T-helper 1 cell treated with Interleukin-12 subunit alpha and Interleukin-12 subunit beta and Interleukin-4 antibody, amounts not matched to agents 30 μg/mL and 1 μg/mL, for 36 hours (primary cell): ENCODE data around the gene TASOR.
"Not testable (repeated sequence)": the region's sequence is repeated elsewhere in the genome, so short reads cannot be mapped to it uniquely, and the experiment has no call there.

Experiments
- H3K27ac Mint-ChIP-seq: one replicate; pipeline ENCODE4 v1.8.0; 2021; ENCODE audit warnings: mild to moderate bottlenecking, mixed read lengths
- H3K27me3 Mint-ChIP-seq: one replicate; pipeline ENCODE4 v1.8.0; 2021; ENCODE audit warnings: low read depth, mixed read lengths
- H3K36me3 Mint-ChIP-seq: one replicate; pipeline ENCODE4 v1.8.0; 2021; ENCODE audit warnings: low read depth, mixed read lengths
- H3K4me1 Mint-ChIP-seq: one replicate; pipeline ENCODE4 v1.8.0; 2021; ENCODE audit warnings: low read depth, mixed read lengths
- H3K4me3 Mint-ChIP-seq: one replicate; pipeline ENCODE4 v1.8.0; 2021; ENCODE audit warnings: mild to moderate bottlenecking, moderate library complexity, mixed read lengths
- H3K9me3 Mint-ChIP-seq: one replicate; pipeline ENCODE4 v1.8.0; 2021; ENCODE audit warnings: mixed read lengths

Gene TASOR

DNA sequence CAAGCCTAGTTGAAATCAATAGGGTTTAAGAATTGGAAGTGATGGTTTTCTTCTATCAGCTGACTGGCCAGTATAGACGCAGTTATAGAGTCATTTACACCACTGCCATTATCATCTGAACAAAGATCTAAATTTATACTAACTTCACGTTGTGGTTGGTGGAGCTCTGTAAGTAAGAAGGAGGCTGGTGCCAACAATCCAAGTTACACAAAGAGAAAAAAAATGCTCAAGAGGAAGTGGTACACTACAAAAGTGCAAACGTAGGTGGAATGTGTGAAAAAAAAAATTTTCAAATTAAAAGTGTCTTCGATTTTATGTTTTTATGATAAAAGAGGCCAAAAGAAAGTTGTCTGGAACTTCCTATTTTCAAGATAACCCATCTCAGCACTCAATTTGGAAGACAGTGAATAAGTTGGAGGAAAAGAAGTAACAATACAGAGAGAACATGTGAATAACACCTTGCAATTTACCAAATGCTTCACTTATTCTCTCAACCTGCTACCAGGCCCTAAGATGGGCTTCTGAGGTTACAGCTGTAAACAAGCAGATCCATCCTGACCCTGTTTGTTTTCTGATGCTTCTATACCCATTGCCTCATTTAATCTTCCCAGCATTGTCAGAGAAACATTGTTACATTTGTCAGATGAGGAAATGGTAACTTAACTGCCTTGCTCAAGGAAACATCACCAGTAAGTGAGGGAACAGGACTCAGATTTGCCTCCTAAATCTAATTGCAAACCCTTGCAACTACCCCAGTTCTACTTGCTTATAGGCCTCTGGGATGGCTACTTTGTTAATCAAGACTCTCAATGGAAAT is 12.0 kb upstream of the TASOR start:
- Mint-ChIP-seq H3K27me3 (no peaks in the 10 kb centered on the region), H3K4me1 (peaks cover 36% of the 10 kb centered on the region), H3K27ac (peak overlapping the region; percentile 49)

DNA sequence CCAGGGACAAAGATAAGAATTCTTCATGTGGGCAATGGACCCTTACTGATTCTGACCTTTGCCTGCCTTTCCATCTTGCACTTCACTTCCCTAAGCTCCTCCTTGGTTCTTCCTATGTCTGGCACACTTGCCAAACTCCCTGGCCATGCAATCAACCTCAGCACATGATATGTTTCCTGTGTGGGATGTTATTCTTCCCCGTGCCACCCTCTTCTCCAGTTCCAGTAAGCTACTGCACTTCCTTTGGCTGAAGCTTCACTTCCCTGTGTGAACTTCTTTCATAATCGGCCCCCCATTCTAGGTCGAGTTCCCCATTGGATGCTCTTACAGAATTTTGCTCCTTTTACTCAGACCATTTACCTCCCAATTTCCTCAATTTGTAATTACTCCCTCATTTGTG is 10.7 kb upstream of the TASOR start:
- Mint-ChIP-seq H3K27ac (peak overlapping the region; percentile 83), H3K27me3 (no peaks in the 10 kb centered on the region), H3K9me3 (no peaks in the 10 kb centered on the region), H3K4me3 (peak overlapping the region; percentile 71), H3K36me3 (no peaks in the 10 kb centered on the region), H3K4me1 (peaks cover 34% of the 10 kb centered on the region)

More for the DNA sequence above, 12.0 kb upstream of the TASOR start:
- no peaks in the 10 kb centered on the region for H3K9me3 Mint-ChIP-seq
- peak overlapping the region; percentile 9 for H3K4me3 Mint-ChIP-seq
- no peaks in the 10 kb centered on the region for H3K36me3 Mint-ChIP-seq

- H3K36me3 Mint-ChIP-seq, H3K27me3 Mint-ChIP-seq, H3K9me3 Mint-ChIP-seq: not testable (repeated sequence)
- Mint-ChIP-seq H3K4me1 (peaks cover 34% of the 10 kb centered on the region), H3K27ac (peak overlapping the region; percentile 83), H3K4me3 (peak overlapping the region; percentile 71)
Measured at GRCh38 chr3:56692520-56693433, 9.7 kb upstream of the TASOR start.

GRCh38 chr3:56692001-56692365 is 8.9 kb upstream of the TASOR start:
- not testable (repeated sequence) for H3K9me3 Mint-ChIP-seq, H3K27me3 Mint-ChIP-seq, H3K27ac Mint-ChIP-seq, H3K4me3 Mint-ChIP-seq, H3K36me3 Mint-ChIP-seq
- peaks cover 34% of the 10 kb centered on the region for H3K4me1 Mint-ChIP-seq

- H3K4me3 Mint-ChIP-seq: no peak overlapping the region
Measured at GRCh38 chr3:56691165-56692000, 8.3 kb upstream of the TASOR start.

DNA sequence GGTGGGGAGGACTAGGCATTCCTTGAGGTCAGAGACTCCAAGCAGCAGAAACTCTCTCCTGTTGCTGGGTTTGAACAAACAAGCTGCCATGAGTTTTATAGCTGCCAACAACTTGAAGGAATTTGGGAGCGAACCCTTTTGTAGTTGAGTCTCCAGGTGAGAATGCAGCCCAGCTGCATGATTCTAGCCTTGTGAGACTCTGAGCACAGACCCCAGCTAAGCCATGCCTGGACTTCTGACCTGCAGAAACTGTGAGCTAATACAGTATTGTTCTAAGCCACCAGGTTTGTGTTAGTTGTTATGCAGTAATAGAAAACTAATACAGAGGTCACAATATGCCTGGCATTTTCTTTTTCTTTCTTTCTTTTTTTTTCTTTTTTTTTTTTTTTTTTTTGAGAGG is 6.2 kb upstream of the TASOR start:
- Mint-ChIP-seq H3K36me3 (peaks cover 3% of the 10 kb centered on the region), H3K4me3 (no peak overlapping the region), H3K4me1 (peaks cover 19% of the 10 kb centered on the region), H3K27me3 (no peaks in the 10 kb centered on the region), H3K9me3 (peaks cover 2% of the 10 kb centered on the region), H3K27ac (no peak overlapping the region)

More at GRCh38 chr3:56691165-56692000, 8.3 kb upstream of the TASOR start:
- Mint-ChIP-seq H3K36me3 (no peaks in the 10 kb centered on the region), H3K27ac (no peak overlapping the region), H3K4me1 (peaks cover 32% of the 10 kb centered on the region), H3K27me3 (no peaks in the 10 kb centered on the region), H3K9me3 (no peaks in the 10 kb centered on the region)

GRCh38 chr3:56688191-56688590 is 5.1 kb upstream of the TASOR start:
- peaks cover 9% of the 10 kb centered on the region for H3K36me3 Mint-ChIP-seq
- H3K27me3 Mint-ChIP-seq: no peaks in the 10 kb centered on the region
- peaks cover 9% of the 10 kb centered on the region for H3K9me3 Mint-ChIP-seq
- no peak overlapping the region for H3K27ac Mint-ChIP-seq
- H3K4me3 Mint-ChIP-seq: no peak overlapping the region
- peaks cover 11% of the 10 kb centered on the region for H3K4me1 Mint-ChIP-seq

GRCh38 chr3:56684029-56684428 is 964 bp upstream of the TASOR start:
- H3K27ac Mint-ChIP-seq: peak overlapping the region; percentile 72
- H3K4me1 Mint-ChIP-seq: peaks cover 26% of the 10 kb centered on the region
- H3K9me3 Mint-ChIP-seq: peaks cover 9% of the 10 kb centered on the region
- peaks cover 32% of the 10 kb centered on the region for H3K36me3 Mint-ChIP-seq
- no peaks in the 10 kb centered on the region for H3K27me3 Mint-ChIP-seq
- peak overlapping the region; percentile 65 for H3K4me3 Mint-ChIP-seq

GRCh38 chr3:56682462-56683121 is 473 bp downstream of the TASOR start:
- Mint-ChIP-seq H3K27ac (peak overlapping the region; percentile 96), H3K4me1 (peaks cover 31% of the 10 kb centered on the region), H3K36me3 (peaks cover 39% of the 10 kb centered on the region), H3K9me3 (peaks cover 9% of the 10 kb centered on the region), H3K4me3 (peak overlapping the region; percentile 95), H3K27me3 (no peaks in the 10 kb centered on the region)

GRCh38 chr3:56681984-56682461 is 1.0 kb downstream of the TASOR start:
- H3K4me3 Mint-ChIP-seq: peak overlapping the region; percentile 95
- peaks cover 42% of the 10 kb centered on the region for H3K36me3 Mint-ChIP-seq
- peaks cover 36% of the 10 kb centered on the region for H3K4me1 Mint-ChIP-seq
- no peaks in the 10 kb centered on the region for H3K27me3 Mint-ChIP-seq
- peaks cover 9% of the 10 kb centered on the region for H3K9me3 Mint-ChIP-seq
- peak overlapping the region; percentile 96 for H3K27ac Mint-ChIP-seq

- Mint-ChIP-seq H3K4me3 (peak overlapping the region; percentile 10), H3K4me1 (peaks cover 37% of the 10 kb centered on the region), H3K27ac (no peak overlapping the region), H3K27me3 (no peaks in the 10 kb centered on the region), H3K9me3 (peaks cover 9% of the 10 kb centered on the region), H3K36me3 (peaks cover 44% of the 10 kb centered on the region)
Measured at GRCh38 chr3:56680054-56680580, 2.9 kb downstream of the TASOR start.

- Mint-ChIP-seq H3K4me1 (peaks cover 35% of the 10 kb centered on the region), H3K9me3 (no peaks in the 10 kb centered on the region), H3K27me3 (no peaks in the 10 kb centered on the region), H3K36me3 (peaks cover 38% of the 10 kb centered on the region), H3K27ac (no peak overlapping the region), H3K4me3 (no peak overlapping the region)
Measured at GRCh38 chr3:56677286-56677685, 5.8 kb downstream of the TASOR start.

DNA sequence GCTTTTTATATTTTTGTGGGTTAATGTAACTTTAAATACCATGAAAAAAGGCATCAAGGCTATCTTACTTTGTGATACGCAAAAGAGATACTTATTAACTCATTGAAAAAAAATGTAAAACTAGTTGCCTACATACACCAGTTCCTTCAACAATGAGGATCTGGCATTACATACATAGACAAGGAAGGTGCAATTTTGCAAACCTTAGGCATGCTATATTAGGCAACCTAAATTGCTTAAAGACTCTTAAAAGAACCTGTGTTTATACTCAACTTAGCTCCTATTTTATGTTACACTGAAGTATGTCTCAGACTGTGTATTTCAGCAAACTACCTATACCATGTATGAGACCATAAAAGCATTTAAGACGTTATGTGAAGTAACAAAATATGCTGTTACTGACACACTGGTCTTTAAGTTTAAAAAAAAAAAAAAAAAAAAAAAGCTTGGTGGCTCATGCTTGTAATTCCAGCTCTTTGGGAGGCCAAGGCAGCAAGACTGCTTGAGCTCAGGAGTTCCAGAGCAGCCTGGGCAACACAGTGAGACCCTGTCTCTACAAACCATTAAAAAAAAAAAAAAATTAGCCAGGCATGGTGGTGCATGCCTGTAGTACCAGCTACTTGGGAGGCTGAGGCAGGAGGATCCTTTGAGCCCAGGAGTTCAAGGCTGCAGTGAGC is 9.1 kb downstream of the TASOR start:
- peaks cover 11% of the 10 kb centered on the region for H3K4me1 Mint-ChIP-seq

More for the DNA sequence above, 9.1 kb downstream of the TASOR start:
- Mint-ChIP-seq H3K4me3 (no peak overlapping the region), H3K9me3 (no peaks in the 10 kb centered on the region), H3K27ac (no peak overlapping the region), H3K27me3 (no peaks in the 10 kb centered on the region), H3K36me3 (peaks cover 34% of the 10 kb centered on the region)
